HepG2 (cell line): ENCODE data around the gene TMUB1. TPM values are rescaled to one million over a fixed set of nuclear protein-coding genes. Genes with fewer than 3 reads are reported as not detected.

ENCODE experiments used
- AHR ChIP-seq: IDR thresholded peaks from 2 replicates; pipeline ENCODE4 v1.6.1; 2018; ENCODE audit warnings: missing genetic modification reagents, missing compliant biosample characterization
- BORCS8-MEF2B ChIP-seq: sonication (generic); formaldehyde crosslinking; IDR thresholded peaks from 2 replicates; pipeline ENCODE4 v1.8.0; 2022; ENCODE audit warnings: mild to moderate bottlenecking, missing genetic modification reagents
- CBFB ChIP-seq: sonication (generic); formaldehyde crosslinking; IDR thresholded peaks from 2 replicates; pipeline ENCODE4 v1.4.0; 2020; ENCODE audit warnings: missing genetic modification reagents
- ERF ChIP-seq: IDR thresholded peaks from 2 replicates; pipeline ENCODE4 v1.6.1; 2018; ENCODE audit warnings: missing biosample characterization, missing genetic modification reagents
- ESRRA ChIP-seq: sonication (generic); formaldehyde crosslinking; IDR thresholded peaks from 2 replicates; pipeline ENCODE4 v1.5.1; 2020; ENCODE audit warnings: mild to moderate bottlenecking, low read depth, missing genetic modification reagents
- FOXA1 ChIP-seq, 2 experiments: fragments of 450-650 bp in 1 of 2; sonication (generic) in 1 of 2; formaldehyde crosslinking in 1 of 2; IDR thresholded peaks; 2 replicates each; pipeline versions ENCODE4 v1.4.0 to v1.6.1; 2016 to 2020; ENCODE audit warnings: missing genetic modification reagents in 1 of 2
- HDAC2 ChIP-seq: sonication (generic); formaldehyde crosslinking; IDR thresholded peaks from 2 replicates; pipeline ENCODE4 v1.4.0; 2020; ENCODE audit warnings: missing genetic modification reagents
- MAZ ChIP-seq, 2 experiments: sonication (generic) in 1 of 2; formaldehyde crosslinking in 1 of 2; IDR thresholded peaks; 2 replicates each; pipeline versions ENCODE4 v1.5.0 to v1.6.1; 2012 to 2020; ENCODE audit warnings: low read depth in 2 of 2, mild to moderate bottlenecking in 2 of 2, borderline replicate concordance in 1 of 2, improper control_type of control experiment in 1 of 2, low read length in 1 of 2, missing genetic modification reagents in 1 of 2, moderate library complexity in 1 of 2
- MTA3 ChIP-seq: sonication (generic); formaldehyde crosslinking; IDR thresholded peaks from 2 replicates; pipeline ENCODE4 v1.4.0; 2020; ENCODE audit warnings: missing genetic modification reagents
- MTERF4 ChIP-seq: sonication (generic); formaldehyde crosslinking; IDR thresholded peaks from 2 replicates; pipeline ENCODE4 v1.8.0; 2023; ENCODE audit warnings: mild to moderate bottlenecking, missing genetic modification reagents
- NR0B2 ChIP-seq: sonication (generic); formaldehyde crosslinking; IDR thresholded peaks from 2 replicates; pipeline ENCODE4 v1.4.0; 2020; ENCODE audit warnings: mild to moderate bottlenecking, missing genetic modification reagents
- POGZ ChIP-seq: sonication (generic); formaldehyde crosslinking; IDR thresholded peaks from 2 replicates; pipeline ENCODE4 v1.4.0; 2020; ENCODE audit warnings: mild to moderate bottlenecking, missing genetic modification reagents
- ZBTB20 ChIP-seq: sonication (generic); formaldehyde crosslinking; IDR thresholded peaks from 2 replicates; pipeline ENCODE4 v1.8.1; 2023; ENCODE audit warnings: missing genetic modification reagents, low read depth, mild to moderate bottlenecking, borderline replicate concordance
- ZEB1 ChIP-seq: IDR thresholded peaks from 2 replicates; pipeline ENCODE4 v1.6.1; 2012; ENCODE audit warnings: mild to moderate bottlenecking, low read depth, inconsistent platforms; ENCODE audit not compliant: insufficient replicate concordance
- ZFP62 ChIP-seq: sonication (generic); formaldehyde crosslinking; IDR thresholded peaks from 2 replicates; pipeline ENCODE4 v1.4.0; 2020; ENCODE audit warnings: missing genetic modification reagents
- ZHX1 ChIP-seq: sonication (generic); formaldehyde crosslinking; IDR thresholded peaks from 2 replicates; pipeline ENCODE4 v1.8.1; 2022; ENCODE audit warnings: low read depth, mild to moderate bottlenecking, missing genetic modification reagents
- ZNF383 ChIP-seq: sonication (generic); formaldehyde crosslinking; IDR thresholded peaks from 2 replicates; pipeline ENCODE4 v1.4.0; 2020; ENCODE audit warnings: missing genetic modification reagents, mild to moderate bottlenecking, borderline replicate concordance
- ZNF513 ChIP-seq: sonication (generic); formaldehyde crosslinking; conservative IDR thresholded peaks from 2 replicates; pipeline ENCODE4 v1.5.0; 2020; ENCODE audit warnings: missing genetic modification reagents
- polyA plus RNA-seq, 8 experiments: library from polyadenylated mRNA; depleted of rRNA in 3 of 8; stranded (reverse) in 7 of 8; unstranded in 1 of 8; fragments of >200 nt; fragmentation: Illumina TruSeq in 4 of 8; extraction: Trizol in 4 of 8; gene quantifications; 2 replicates each; pipeline versions ENCODE4 v1.2.1 to v1.2.3, GENCODE V29; 2011 to 2016; ENCODE audit warnings: low read depth in 4 of 8, missing spikeins in 1 of 8, mixed read lengths in 1 of 8; ENCODE audit not compliant: insufficient read depth in 1 of 8
- total RNA-seq, 5 experiments: library from RNA; depleted of rRNA; stranded (reverse); fragments of >200 nt; fragmentation: Illumina TruSeq; extraction: Trizol; gene quantifications; 2 replicates each; pipeline ENCODE4 v1.2.3, GENCODE V29; 2016; ENCODE audit warnings: low read depth in 1 of 5
- TF ChIP-seq, protein P1 (sequence below): sonication (generic); formaldehyde crosslinking; IDR thresholded peaks from 2 replicates; pipeline ENCODE4 v1.4.0; 2020; ENCODE audit warnings: missing genetic modification reagents; ENCODE audit errors: not compliant biosample characterization
- TF ChIP-seq, protein P2 (sequence below): sonication (generic); formaldehyde crosslinking; IDR thresholded peaks from 2 replicates; pipeline ENCODE4 v1.4.0; 2020; ENCODE audit warnings: missing genetic modification reagents
- TF ChIP-seq, protein P3 (sequence below): sonication (generic); formaldehyde crosslinking; IDR thresholded peaks from 2 replicates; pipeline ENCODE4 v1.4.0; 2020; ENCODE audit warnings: mild to moderate bottlenecking, missing genetic modification reagents

Gene TMUB1
- total and polyA plus RNA-seq, 2 of the 13 experiments (the other 11 are each of a cell fraction or from before 2014, with no cell fraction given), result 44.8 to 51.6 TPM

DNA sequence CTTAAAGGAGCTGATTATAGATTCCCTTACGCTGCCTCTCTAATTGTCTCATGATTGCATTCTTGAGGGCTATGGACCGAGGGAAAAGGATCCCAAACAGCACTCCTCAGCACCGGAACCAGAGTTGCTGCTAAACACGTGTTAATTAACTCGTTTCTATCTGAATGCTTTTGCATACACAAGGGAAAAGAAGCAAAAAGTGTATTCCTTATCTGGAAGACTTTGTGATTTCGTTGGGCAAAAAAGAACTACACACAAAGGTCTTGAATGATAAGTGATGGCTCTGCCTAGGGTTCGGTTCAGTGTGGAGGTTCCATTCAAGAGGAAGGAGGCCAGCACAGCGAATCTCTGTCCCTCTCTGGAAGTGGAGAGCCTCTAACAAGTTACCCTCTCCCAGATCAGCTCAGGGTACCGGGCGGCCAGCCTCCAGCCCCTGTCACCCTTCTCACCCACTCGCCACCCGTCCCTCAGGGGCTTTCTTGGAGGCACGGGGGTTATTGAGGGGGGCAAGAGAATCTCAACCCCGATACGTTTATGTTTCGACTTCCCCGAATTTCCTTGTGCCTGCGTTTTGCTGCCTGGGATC lies 24.4 kb downstream of the TMUB1 start (continued):
- 0 out of 2 replicates have a peak, but pooled peaks have one; percentile 35 for TF ChIP-seq ZHX1 (CRISPR knock-in tag)
- TF ChIP-seq MTERF4 (CRISPR knock-in tag), result 0 out of 2 replicates have a peak, but pooled peaks have one; percentile 24
- TF ChIP-seq ESRRA, result no peak
- no peak for TF ChIP-seq ZFP62 (CRISPR knock-in tag)
- TF ChIP-seq ZNF513 (CRISPR knock-in tag), result no peak
- 0 out of 2 replicates have a peak, but pooled peaks have one; percentile 5 for TF ChIP-seq ZBTB20
- TF ChIP-seq ZNF383 (CRISPR knock-in tag), result no peak
- no peak for TF ChIP-seq ZEB1
- TF ChIP-seq, protein P1, sequence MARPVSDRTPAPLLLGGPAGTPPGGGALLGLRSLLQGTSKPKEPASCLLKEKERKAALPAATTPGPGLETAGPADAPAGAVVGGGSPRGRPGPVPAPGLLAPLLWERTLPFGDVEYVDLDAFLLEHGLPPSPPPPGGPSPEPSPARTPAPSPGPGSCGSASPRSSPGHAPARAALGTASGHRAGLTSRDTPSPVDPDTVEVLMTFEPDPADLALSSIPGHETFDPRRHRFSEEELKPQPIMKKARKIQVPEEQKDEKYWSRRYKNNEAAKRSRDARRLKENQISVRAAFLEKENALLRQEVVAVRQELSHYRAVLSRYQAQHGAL, result no peak
- no peak for TF ChIP-seq HDAC2 (CRISPR knock-in tag)
- TF ChIP-seq CBFB (CRISPR knock-in tag), result no peak
- no peak for TF ChIP-seq BORCS8-MEF2B (CRISPR knock-in tag)
- TF ChIP-seq FOXA1 (IDR thresholded peaks at IDR 0.05), result no peak
- no peak for TF ChIP-seq FOXA1 (CRISPR knock-in tag; IDR thresholded peaks at IDR 0.05)
- no peak for TF ChIP-seq MTA3 (CRISPR knock-in tag)
- TF ChIP-seq, protein P2, sequence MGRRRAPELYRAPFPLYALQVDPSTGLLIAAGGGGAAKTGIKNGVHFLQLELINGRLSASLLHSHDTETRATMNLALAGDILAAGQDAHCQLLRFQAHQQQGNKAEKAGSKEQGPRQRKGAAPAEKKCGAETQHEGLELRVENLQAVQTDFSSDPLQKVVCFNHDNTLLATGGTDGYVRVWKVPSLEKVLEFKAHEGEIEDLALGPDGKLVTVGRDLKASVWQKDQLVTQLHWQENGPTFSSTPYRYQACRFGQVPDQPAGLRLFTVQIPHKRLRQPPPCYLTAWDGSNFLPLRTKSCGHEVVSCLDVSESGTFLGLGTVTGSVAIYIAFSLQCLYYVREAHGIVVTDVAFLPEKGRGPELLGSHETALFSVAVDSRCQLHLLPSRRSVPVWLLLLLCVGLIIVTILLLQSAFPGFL (CRISPR knock-in tag), result no peak
- TF ChIP-seq MAZ (IDR thresholded peaks at IDR 0.05; ENCODE audit: borderline replicate concordance, low read depth, low read length), result no peak
- TF ChIP-seq MAZ (CRISPR knock-in tag; IDR thresholded peaks at IDR 0.05; ENCODE audit: low read depth), result no peak
- TF ChIP-seq NR0B2, result no peak
- no peak for TF ChIP-seq AHR (CRISPR knock-in tag)
- TF ChIP-seq, protein P3, sequence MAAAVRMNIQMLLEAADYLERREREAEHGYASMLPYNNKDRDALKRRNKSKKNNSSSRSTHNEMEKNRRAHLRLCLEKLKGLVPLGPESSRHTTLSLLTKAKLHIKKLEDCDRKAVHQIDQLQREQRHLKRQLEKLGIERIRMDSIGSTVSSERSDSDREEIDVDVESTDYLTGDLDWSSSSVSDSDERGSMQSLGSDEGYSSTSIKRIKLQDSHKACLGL (CRISPR knock-in tag), result no peak
- no peak for TF ChIP-seq ERF
- 0 out of 2 replicates have a peak, but pooled peaks have one; percentile 19 for TF ChIP-seq POGZ (CRISPR knock-in tag)
